ENCODE data around the gene BNC2. TPM values are rescaled to one million over a fixed set of nuclear protein-coding genes. Genes with fewer than 3 reads are reported as not detected.

The BNC2 gene
- total and polyA plus RNA-seq, 2 of the 4 experiments (the other 2 are of a cell fraction) = 15.5 to 45.2 TPM

- TF ChIP-seq CTCF (conservative IDR thresholded peaks at IDR 0.05; ENCODE audit: low read depth, low read length) = no peak
- peak; percentile 72; the same call in 1 of the 2 replicates for TF ChIP-seq NFE2L2 (IDR thresholded peaks at IDR 0.05; ENCODE audit: low read depth, low read length)
Measured at GRCh38 chr9:16532681-16533450, 337.6 kb downstream of the BNC2 start (continued).
